Uterus (tissue), 4 donors: Measurements from ENCODE around the gene EPHB2. TPM values are rescaled to one million over a fixed set of nuclear protein-coding genes. Genes with fewer than 3 reads are reported as not detected.

Experiments
- DNase-seq, 2 donors: peaks; one replicate each; pipeline ENCODE4 v3.0.0-alpha.2; 2019 to 2020
- H3K27ac ChIP-seq, 2 donors: fragments of 200-600 bp; sonication (generic); 1 replicate in 1 of 2; 2 replicates in 1 of 2; pipeline ENCODE4 v1.5.1; 2016 to 2018
- H3K27me3 ChIP-seq, 2 donors: fragments of 200-600 bp; sonication (generic); one replicate each; pipeline ENCODE4 v1.5.1; 2018 to 2019; ENCODE audit warnings: control low read depth in 1 of 2
- H3K36me3 ChIP-seq, 2 donors: fragments of 200-600 bp; sonication (generic); one replicate each; pipeline ENCODE4 v1.5.1; 2019; ENCODE audit warnings: control low read depth in 1 of 2
- H3K4me1 ChIP-seq, 2 donors: fragments of 200-600 bp; sonication (generic); one replicate each; pipeline ENCODE4 v1.5.1; 2018 to 2019; ENCODE audit warnings: control low read depth in 1 of 2
- H3K4me3 ChIP-seq, 2 donors: fragments of 200-600 bp; sonication (generic); 1 replicate in 1 of 2; 2 replicates in 1 of 2; pipeline ENCODE4 v1.5.1; 2018 to 2019; ENCODE audit warnings: mild to moderate bottlenecking in 1 of 2
- H3K9me3 ChIP-seq, 2 donors: fragments of 200-600 bp; sonication (generic); one replicate each; pipeline ENCODE4 v1.5.1; 2019; ENCODE audit warnings: control low read depth in 1 of 2
- POLR2A ChIP-seq, 2 donors: fragments of 450-650 bp; IDR thresholded peaks; one replicate each; pipeline ENCODE4 v1.6.1; 2016; ENCODE audit warnings: antibody characterized with exemption in 2 of 2, mild to moderate bottlenecking in 1 of 2, moderate library complexity in 1 of 2
- intact Hi-C: fragments of 100-400 bp; cut with DNase I; formaldehyde crosslinking; loops from one replicate; pipeline ENCODE4 v1.15.1; 2023; ENCODE audit warnings: low total_unique reads
- total RNA-seq, 4 donors: library from RNA; depleted of rRNA in 3 of 4; stranded (reverse); fragments of >200 nt in 3 of 4; gene quantifications; one replicate each; pipeline versions ENCODE4 v1.1.0 to v1.2.4, GENCODE V29; 2014 to 2023
- TF ChIP-seq, protein P1 (sequence below), 4 experiments: fragments of 200-600 bp in 2 of 4; fragments of 450-650 bp in 2 of 4; sonication (generic) in 2 of 4; IDR thresholded peaks; one replicate each; pipeline ENCODE4 v1.5.1; 2016 to 2019; ENCODE audit warnings: antibody characterized with exemption in 4 of 4, mild to moderate bottlenecking in 2 of 4, moderate library complexity in 1 of 4
- donor health status: DM: yes; HTN: yes; CAD: no.

Gene EPHB2
- total RNA-seq, 4 donors from 2014 or later = under 0.01 to 49.6 (median 2.2) TPM

DNA sequence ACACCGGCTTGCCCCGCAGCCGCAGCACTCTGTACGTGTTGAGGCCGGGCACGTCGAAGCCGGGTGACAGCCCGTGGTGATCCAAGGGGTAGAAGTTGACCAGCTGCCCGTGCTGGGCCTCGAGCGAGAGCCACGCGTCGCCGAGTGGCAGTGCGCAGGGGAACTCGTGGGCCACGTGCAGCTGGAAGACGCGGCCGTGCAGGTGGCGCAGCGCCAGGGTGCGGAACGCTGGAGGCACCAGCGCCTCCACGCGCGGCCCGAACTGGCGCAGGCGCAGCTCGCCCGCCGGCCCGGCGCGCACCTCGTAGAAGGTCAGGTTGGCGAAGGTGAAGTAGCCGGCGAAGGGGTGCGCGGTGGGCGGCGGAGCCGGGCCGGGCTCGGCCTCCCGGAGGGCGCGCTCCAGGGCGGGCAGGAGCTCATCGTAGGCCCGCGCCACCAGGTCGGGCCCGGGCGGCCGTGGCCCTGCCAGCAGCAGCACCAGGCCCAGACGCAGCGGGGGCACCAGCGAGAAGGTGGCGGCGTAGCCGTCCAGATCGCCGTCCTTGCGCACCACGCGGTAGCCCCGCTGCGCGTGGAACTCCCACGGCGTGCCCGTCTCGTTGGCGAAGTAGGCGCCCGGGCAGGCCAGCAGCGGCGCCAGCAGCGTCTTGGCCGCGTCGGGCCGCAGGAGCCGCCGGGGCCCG is 242.6 kb downstream of the EPHB2 start:
- Histone ChIP-seq H3K27me3 (no peaks in the 10 kb centered on the region), H3K36me3 (no peaks in the 10 kb centered on the region), H3K9me3 (no peaks in the 10 kb centered on the region), H3K4me1 (no peaks in the 10 kb centered on the region), H3K27ac (no peak overlapping the region), H3K4me3 (no peak overlapping the region)
- DNase-seq = no peak
- intact Hi-C loops = no loop called here
- TF ChIP-seq, protein P1, sequence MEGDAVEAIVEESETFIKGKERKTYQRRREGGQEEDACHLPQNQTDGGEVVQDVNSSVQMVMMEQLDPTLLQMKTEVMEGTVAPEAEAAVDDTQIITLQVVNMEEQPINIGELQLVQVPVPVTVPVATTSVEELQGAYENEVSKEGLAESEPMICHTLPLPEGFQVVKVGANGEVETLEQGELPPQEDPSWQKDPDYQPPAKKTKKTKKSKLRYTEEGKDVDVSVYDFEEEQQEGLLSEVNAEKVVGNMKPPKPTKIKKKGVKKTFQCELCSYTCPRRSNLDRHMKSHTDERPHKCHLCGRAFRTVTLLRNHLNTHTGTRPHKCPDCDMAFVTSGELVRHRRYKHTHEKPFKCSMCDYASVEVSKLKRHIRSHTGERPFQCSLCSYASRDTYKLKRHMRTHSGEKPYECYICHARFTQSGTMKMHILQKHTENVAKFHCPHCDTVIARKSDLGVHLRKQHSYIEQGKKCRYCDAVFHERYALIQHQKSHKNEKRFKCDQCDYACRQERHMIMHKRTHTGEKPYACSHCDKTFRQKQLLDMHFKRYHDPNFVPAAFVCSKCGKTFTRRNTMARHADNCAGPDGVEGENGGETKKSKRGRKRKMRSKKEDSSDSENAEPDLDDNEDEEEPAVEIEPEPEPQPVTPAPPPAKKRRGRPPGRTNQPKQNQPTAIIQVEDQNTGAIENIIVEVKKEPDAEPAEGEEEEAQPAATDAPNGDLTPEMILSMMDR (IDR thresholded peaks at IDR 0.05) = no peak
- no peak for TF ChIP-seq POLR2A (IDR thresholded peaks at IDR 0.05)

DNA sequence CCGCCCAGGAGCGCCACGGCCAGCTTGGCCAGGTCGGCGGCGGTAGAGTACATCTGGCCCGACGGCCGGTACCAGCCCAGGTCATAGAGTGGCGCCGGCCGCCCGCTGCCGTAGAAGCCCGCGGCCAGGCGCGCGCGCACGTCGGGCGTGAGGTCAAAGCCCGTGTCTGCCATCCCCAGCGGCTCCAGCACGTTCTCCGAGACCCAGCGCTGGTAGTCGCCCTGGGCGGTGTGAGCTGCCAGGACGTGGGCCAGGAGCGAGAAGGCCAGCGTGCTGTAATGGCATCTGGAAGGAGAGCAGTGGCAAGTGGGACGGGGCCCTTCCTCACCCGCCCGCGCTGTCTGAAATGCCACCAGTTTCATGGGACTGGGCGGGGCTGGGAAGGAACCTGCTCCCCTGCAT is 243.1 kb downstream of the EPHB2 start:
- DNase-seq = no peak
- Histone ChIP-seq H3K4me1 (no peaks in the 10 kb centered on the region), H3K9me3 (no peaks in the 10 kb centered on the region), H3K27me3 (no peaks in the 10 kb centered on the region), H3K36me3 (no peaks in the 10 kb centered on the region), H3K4me3 (no peak overlapping the region), H3K27ac (no peak overlapping the region)
- no peak for TF ChIP-seq POLR2A (IDR thresholded peaks at IDR 0.05)
- TF ChIP-seq, protein P1 (IDR thresholded peaks at IDR 0.05) = no peak
- intact Hi-C loops = no loop called here

DNA sequence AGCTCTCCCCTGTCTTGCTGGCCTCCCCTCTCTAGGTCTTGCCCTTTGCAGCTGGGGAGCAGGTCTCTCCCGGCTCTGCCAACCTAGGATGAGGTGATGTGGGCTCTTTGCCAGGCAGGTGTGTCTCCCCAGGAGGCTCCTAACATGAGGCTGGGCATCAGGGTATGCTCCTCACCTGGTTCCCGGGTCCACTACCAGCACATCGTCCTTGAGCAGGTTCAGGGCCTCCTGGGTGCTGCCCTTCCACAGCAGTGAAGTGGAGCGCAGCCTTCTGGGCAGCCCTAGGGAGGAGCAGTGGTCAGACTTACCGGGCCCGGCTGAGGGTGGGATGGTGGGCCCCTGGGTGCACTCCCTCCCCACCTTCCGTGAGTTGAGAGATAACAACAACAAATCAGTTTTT is 244.5 kb downstream of the EPHB2 start:
- no peaks in the 10 kb centered on the region for H3K4me1 ChIP-seq
- TF ChIP-seq, protein P1 (IDR thresholded peaks at IDR 0.05) = no peak
- no peak for TF ChIP-seq POLR2A (IDR thresholded peaks at IDR 0.05)
- intact Hi-C loops = no loop called here
- H3K9me3 ChIP-seq = no peaks in the 10 kb centered on the region
- no peak for DNase-seq
- H3K4me3 ChIP-seq = no peak overlapping the region
- H3K36me3 ChIP-seq = no peaks in the 10 kb centered on the region
- no peaks in the 10 kb centered on the region for H3K27me3 ChIP-seq
- no peak overlapping the region for H3K27ac ChIP-seq

DNA sequence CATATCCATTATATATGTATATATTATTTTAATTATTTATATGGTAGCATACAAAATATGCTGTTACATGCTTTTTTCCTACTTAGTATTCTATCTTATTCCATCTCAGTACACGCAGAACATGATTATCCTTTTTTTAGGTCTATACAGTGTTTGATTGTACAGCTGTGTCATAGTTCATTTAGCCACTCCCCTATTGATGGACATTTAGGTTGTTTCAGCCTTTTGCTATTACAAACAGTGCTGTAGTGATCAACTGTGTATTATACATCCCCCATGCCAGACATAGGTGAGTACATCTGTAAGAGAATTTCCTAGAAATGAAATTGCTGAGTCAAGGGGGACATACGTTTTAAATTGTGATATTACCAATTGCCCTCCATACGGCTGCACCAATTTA is 246.4 kb downstream of the EPHB2 start:
- no peaks in the 10 kb centered on the region for H3K9me3 ChIP-seq
- no peaks in the 10 kb centered on the region for H3K27me3 ChIP-seq
- TF ChIP-seq POLR2A (IDR thresholded peaks at IDR 0.05) = no peak
- TF ChIP-seq, protein P1 (IDR thresholded peaks at IDR 0.05) = no peak
- no peaks in the 10 kb centered on the region for H3K4me1 ChIP-seq
- no peak for DNase-seq
- H3K36me3 ChIP-seq = no peaks in the 10 kb centered on the region
- H3K4me3 ChIP-seq = no peak overlapping the region
- intact Hi-C loops = no loop called here
- H3K27ac ChIP-seq = no peak overlapping the region

DNA sequence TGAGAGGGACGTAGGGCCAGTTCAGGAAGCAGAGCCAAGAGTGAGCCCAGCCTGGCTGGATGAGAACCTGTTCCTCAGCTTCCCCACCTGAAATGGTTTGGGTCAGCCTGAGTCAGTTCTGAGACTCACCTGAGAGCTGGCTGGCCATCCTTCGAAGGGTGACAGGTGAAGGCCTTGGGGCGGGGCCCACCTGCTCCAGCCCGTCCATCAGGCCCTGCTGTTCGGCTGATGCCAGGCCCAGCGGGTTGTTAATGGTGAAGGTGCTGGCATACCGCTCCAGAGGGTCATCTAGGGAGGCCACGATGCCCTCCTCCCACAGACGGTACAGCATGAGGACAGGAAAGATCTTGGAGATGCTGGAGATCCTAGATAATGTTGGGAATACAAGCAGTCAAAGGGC is 247.9 kb downstream of the EPHB2 start:
- intact Hi-C loops = no loop called here
- DNase-seq = no peak
- TF ChIP-seq POLR2A (IDR thresholded peaks at IDR 0.05) = no peak
- TF ChIP-seq, protein P1 (IDR thresholded peaks at IDR 0.05) = no peak

More for the DNA sequence above, 247.9 kb downstream of the EPHB2 start:
- no peak overlapping the region for H3K4me3 ChIP-seq
- H3K36me3 ChIP-seq = no peaks in the 10 kb centered on the region
- no peak overlapping the region for H3K27ac ChIP-seq
- H3K4me1 ChIP-seq = no peaks in the 10 kb centered on the region
- no peaks in the 10 kb centered on the region for H3K27me3 ChIP-seq
- no peaks in the 10 kb centered on the region for H3K9me3 ChIP-seq
